Measurements from ENCODE around the gene FGF9.

GRCh38 chr13:21677075-21677623 is 6.3 kb downstream of the FGF9 start:
- TF ChIP-seq GATA2 (IDR thresholded peaks at IDR 0.05; ENCODE audit: low read depth, low read length) (no peak), GATA3 (IDR thresholded peaks at IDR 0.05; ENCODE audit: low read depth, low read length) (no peak)
